WTC11 (cell line): ENCODE data around the gene C9orf40. TPM values are rescaled to one million over a fixed set of nuclear protein-coding genes. Genes with fewer than 3 reads are reported as not detected.

Source experiments
- ATAC-seq: fragments of 200-7000 bp; cut with Tn5 transposase; 2 replicates; pipeline ENCODE4 v1.10.0; 2021; ENCODE audit warnings: mild to moderate bottlenecking, moderate library complexity
- CTCF ChIA-PET: fragments of 300-600 bp; sonication (Branson Sonifier 250); formaldehyde crosslinking; loops from one replicate; lab custom pipeline; 2021; ENCODE audit warnings: antibody characterized with exemption; lab: Charles Lee
- POLR2A ChIA-PET: fragments of 350-600 bp; sonication (Branson Sonifier 250); formaldehyde crosslinking; loops from one replicate; lab custom pipeline; 2021; ENCODE audit warnings: antibody characterized with exemption; lab: Charles Lee
- DNase-seq: peaks from one replicate; pipeline ENCODE4 v3.0.0; 2021; ENCODE audit warnings: low spot score
- H3K27ac Mint-ChIP-seq: 2 replicates; pipeline ENCODE4 v1.8.0; 2021; ENCODE audit warnings: mixed read lengths
- H3K27me3 Mint-ChIP-seq: 2 replicates; pipeline ENCODE4 v1.8.0; 2021; ENCODE audit warnings: low read depth, mild to moderate bottlenecking, moderate library complexity, mixed read lengths
- H3K36me3 Mint-ChIP-seq: 2 replicates; pipeline ENCODE4 v1.8.0; 2021; ENCODE audit warnings: mixed read lengths
- H3K4me1 Mint-ChIP-seq: 2 replicates; pipeline ENCODE4 v1.8.0; 2022; ENCODE audit warnings: mixed read lengths
- H3K4me3 Mint-ChIP-seq: 2 replicates; pipeline ENCODE4 v1.8.0; 2021; ENCODE audit warnings: mild to moderate bottlenecking, moderate library complexity, mixed read lengths
- H3K9me3 Mint-ChIP-seq: 2 replicates; pipeline ENCODE4 v1.8.0; 2021; ENCODE audit warnings: mixed read lengths
- ATF2 ChIP-seq: sonication (generic); formaldehyde crosslinking; IDR thresholded peaks from 2 replicates; pipeline ENCODE4 v1.8.1; 2022; ENCODE audit warnings: low read depth, missing genetic modification reagents, borderline replicate concordance
- CREM ChIP-seq: sonication (generic); formaldehyde crosslinking; IDR thresholded peaks from 2 replicates; pipeline ENCODE4 v1.8.1; 2022; ENCODE audit warnings: mild to moderate bottlenecking, missing genetic modification reagents, moderate library complexity
- GRHL2 ChIP-seq: fragments of 250-450 bp; sonication (Bioruptor Pico); IDR thresholded peaks from 2 replicates; pipeline ENCODE4 v1.8.0; 2022; ENCODE audit warnings: mild to moderate bottlenecking, moderate library complexity; ENCODE audit not compliant: insufficient replicate concordance, severe bottlenecking
- IRF2 ChIP-seq: sonication (generic); formaldehyde crosslinking; IDR thresholded peaks from 2 replicates; pipeline ENCODE4 v1.8.0; 2022; ENCODE audit warnings: low read depth, missing genetic modification reagents, borderline replicate concordance
- KAT7 ChIP-seq: sonication (generic); formaldehyde crosslinking; IDR thresholded peaks from 2 replicates; pipeline ENCODE4 v1.8.1; 2023; ENCODE audit warnings: missing genetic modification reagents, mild to moderate bottlenecking, borderline replicate concordance
- NFATC4 ChIP-seq: fragments of 250-450 bp; sonication (Bioruptor Pico); IDR thresholded peaks from 2 replicates; pipeline ENCODE4 v1.9.0; 2021; ENCODE audit warnings: mild to moderate bottlenecking
- NR1H2 ChIP-seq: sonication (generic); formaldehyde crosslinking; IDR thresholded peaks from 2 replicates; pipeline ENCODE4 v1.9.0; 2021; ENCODE audit warnings: mild to moderate bottlenecking, moderate library complexity, missing genetic modification reagents
- RELA ChIP-seq: sonication (generic); formaldehyde crosslinking; IDR thresholded peaks from 2 replicates; pipeline ENCODE4 v1.8.1; 2022; ENCODE audit warnings: missing genetic modification reagents, mild to moderate bottlenecking, borderline replicate concordance
- RORB ChIP-seq: fragments of 250-450 bp; sonication (Bioruptor Pico); IDR thresholded peaks from 2 replicates; pipeline ENCODE4 v1.9.0; 2021; ENCODE audit warnings: mild to moderate bottlenecking
- SMAD3 ChIP-seq: sonication (generic); formaldehyde crosslinking; IDR thresholded peaks from 2 replicates; pipeline ENCODE4 v1.8.0; 2022; ENCODE audit warnings: missing genetic modification reagents, mild to moderate bottlenecking, borderline replicate concordance
- TEAD1 ChIP-seq: sonication (generic); formaldehyde crosslinking; IDR thresholded peaks from 2 replicates; pipeline ENCODE4 v1.8.0; 2022; ENCODE audit warnings: mild to moderate bottlenecking, missing genetic modification reagents
- ZNF263 ChIP-seq: sonication (generic); formaldehyde crosslinking; IDR thresholded peaks from 2 replicates; pipeline ENCODE4 v1.8.1; 2022; ENCODE audit warnings: low read depth, mild to moderate bottlenecking, moderate library complexity, missing genetic modification reagents
- ZNF317 ChIP-seq: sonication (generic); formaldehyde crosslinking; IDR thresholded peaks from 2 replicates; pipeline ENCODE4 v1.8.1; 2023; ENCODE audit warnings: low read depth, mild to moderate bottlenecking, moderate library complexity, missing genetic modification reagents, borderline replicate concordance
- total RNA-seq: library from RNA; stranded (reverse); gene quantifications from 3 replicates; pipeline ENCODE4 v1.2.3, GENCODE V29; 2021
- TF ChIP-seq, protein P1 (sequence below): sonication (generic); formaldehyde crosslinking; IDR thresholded peaks from 2 replicates; pipeline ENCODE4 v1.8.1; 2023; ENCODE audit warnings: mild to moderate bottlenecking, missing genetic modification reagents, moderate library complexity
- TF ChIP-seq, protein P2 (sequence below): sonication (generic); formaldehyde crosslinking; IDR thresholded peaks from 2 replicates; pipeline ENCODE4 v1.8.0; 2022; ENCODE audit warnings: mild to moderate bottlenecking, missing genetic modification reagents
- TF ChIP-seq, protein P3 (sequence below): sonication (generic); formaldehyde crosslinking; IDR thresholded peaks from 2 replicates; pipeline ENCODE4 v1.8.0; 2022; ENCODE audit warnings: missing genetic modification reagents
- TF ChIP-seq, protein P4 (sequence below): sonication (generic); formaldehyde crosslinking; IDR thresholded peaks from 2 replicates; pipeline ENCODE4 v1.8.1; 2023; ENCODE audit warnings: mild to moderate bottlenecking, missing genetic modification reagents, borderline replicate concordance
- TF ChIP-seq, protein P5 (sequence below): fragments of 250-450 bp; sonication (Bioruptor Pico); conservative IDR thresholded peaks from 2 replicates; pipeline ENCODE4 v1.9.0; 2021; ENCODE audit warnings: mild to moderate bottlenecking
- TF ChIP-seq, protein P6 (sequence below): sonication (generic); formaldehyde crosslinking; IDR thresholded peaks from 2 replicates; pipeline ENCODE4 v1.8.1; 2023; ENCODE audit warnings: mild to moderate bottlenecking, moderate library complexity, missing genetic modification reagents

C9orf40 gene
- total RNA-seq, 1 experiment from 2014 or later, result 10.3 TPM

GRCh38 chr9:74979844-74980243 lies 27.1 kb upstream of the C9orf40 start:
- ATAC-seq, result no peak
- Mint-ChIP-seq H3K27me3 (no peaks in the 10 kb centered on the region), H3K36me3 (peaks cover 51% of the 10 kb centered on the region), H3K27ac (no peak overlapping the region), H3K9me3 (peaks cover 23% of the 10 kb centered on the region), H3K4me1 (no peaks in the 10 kb centered on the region), H3K4me3 (no peak overlapping the region)
- ChIA-PET POLR2A (no interaction called here), CTCF (no interaction called here)
- TF ChIP-seq NR1H2 (CRISPR knock-in tag) (no peak), ZNF263 (CRISPR knock-in tag) (no peak), CREM (CRISPR knock-in tag) (no peak), GRHL2 (CRISPR knock-in tag) (no peak), ATF2 (CRISPR knock-in tag) (no peak), RORB (CRISPR knock-in tag) (no peak), RELA (CRISPR knock-in tag) (no peak), KAT7 (CRISPR knock-in tag) (no peak), TEAD1 (CRISPR knock-in tag) (no peak), NFATC4 (CRISPR knock-in tag) (no peak), ZNF317 (CRISPR knock-in tag) (no peak), IRF2 (CRISPR knock-in tag) (no peak), SMAD3 (CRISPR knock-in tag) (no peak)
- TF ChIP-seq, protein P1, sequence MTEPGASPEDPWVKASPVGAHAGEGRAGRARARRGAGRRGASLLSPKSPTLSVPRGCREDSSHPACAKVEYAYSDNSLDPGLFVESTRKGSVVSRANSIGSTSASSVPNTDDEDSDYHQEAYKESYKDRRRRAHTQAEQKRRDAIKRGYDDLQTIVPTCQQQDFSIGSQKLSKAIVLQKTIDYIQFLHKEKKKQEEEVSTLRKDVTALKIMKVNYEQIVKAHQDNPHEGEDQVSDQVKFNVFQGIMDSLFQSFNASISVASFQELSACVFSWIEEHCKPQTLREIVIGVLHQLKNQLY (CRISPR knock-in tag), result no peak
- TF ChIP-seq, protein P2, sequence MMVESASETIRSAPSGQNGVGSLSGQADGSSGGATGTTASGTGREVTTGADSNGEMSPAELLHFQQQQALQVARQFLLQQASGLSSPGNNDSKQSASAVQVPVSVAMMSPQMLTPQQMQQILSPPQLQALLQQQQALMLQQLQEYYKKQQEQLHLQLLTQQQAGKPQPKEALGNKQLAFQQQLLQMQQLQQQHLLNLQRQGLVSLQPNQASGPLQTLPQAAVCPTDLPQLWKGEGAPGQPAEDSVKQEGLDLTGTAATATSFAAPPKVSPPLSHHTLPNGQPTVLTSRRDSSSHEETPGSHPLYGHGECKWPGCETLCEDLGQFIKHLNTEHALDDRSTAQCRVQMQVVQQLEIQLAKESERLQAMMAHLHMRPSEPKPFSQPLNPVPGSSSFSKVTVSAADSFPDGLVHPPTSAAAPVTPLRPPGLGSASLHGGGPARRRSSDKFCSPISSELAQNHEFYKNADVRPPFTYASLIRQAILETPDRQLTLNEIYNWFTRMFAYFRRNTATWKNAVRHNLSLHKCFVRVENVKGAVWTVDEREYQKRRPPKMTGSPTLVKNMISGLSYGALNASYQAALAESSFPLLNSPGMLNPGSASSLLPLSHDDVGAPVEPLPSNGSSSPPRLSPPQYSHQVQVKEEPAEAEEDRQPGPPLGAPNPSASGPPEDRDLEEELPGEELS (CRISPR knock-in tag), result no peak
- TF ChIP-seq, protein P3, sequence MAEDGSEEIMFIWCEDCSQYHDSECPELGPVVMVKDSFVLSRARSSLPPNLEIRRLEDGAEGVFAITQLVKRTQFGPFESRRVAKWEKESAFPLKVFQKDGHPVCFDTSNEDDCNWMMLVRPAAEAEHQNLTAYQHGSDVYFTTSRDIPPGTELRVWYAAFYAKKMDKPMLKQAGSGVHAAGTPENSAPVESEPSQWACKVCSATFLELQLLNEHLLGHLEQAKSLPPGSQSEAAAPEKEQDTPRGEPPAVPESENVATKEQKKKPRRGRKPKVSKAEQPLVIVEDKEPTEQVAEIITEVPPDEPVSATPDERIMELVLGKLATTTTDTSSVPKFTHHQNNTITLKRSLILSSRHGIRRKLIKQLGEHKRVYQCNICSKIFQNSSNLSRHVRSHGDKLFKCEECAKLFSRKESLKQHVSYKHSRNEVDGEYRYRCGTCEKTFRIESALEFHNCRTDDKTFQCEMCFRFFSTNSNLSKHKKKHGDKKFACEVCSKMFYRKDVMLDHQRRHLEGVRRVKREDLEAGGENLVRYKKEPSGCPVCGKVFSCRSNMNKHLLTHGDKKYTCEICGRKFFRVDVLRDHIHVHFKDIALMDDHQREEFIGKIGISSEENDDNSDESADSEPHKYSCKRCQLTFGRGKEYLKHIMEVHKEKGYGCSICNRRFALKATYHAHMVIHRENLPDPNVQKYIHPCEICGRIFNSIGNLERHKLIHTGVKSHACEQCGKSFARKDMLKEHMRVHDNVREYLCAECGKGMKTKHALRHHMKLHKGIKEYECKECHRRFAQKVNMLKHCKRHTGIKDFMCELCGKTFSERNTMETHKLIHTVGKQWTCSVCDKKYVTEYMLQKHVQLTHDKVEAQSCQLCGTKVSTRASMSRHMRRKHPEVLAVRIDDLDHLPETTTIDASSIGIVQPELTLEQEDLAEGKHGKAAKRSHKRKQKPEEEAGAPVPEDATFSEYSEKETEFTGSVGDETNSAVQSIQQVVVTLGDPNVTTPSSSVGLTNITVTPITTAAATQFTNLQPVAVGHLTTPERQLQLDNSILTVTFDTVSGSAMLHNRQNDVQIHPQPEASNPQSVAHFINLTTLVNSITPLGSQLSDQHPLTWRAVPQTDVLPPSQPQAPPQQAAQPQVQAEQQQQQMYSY (CRISPR knock-in tag), result no peak
- TF ChIP-seq, protein P4, sequence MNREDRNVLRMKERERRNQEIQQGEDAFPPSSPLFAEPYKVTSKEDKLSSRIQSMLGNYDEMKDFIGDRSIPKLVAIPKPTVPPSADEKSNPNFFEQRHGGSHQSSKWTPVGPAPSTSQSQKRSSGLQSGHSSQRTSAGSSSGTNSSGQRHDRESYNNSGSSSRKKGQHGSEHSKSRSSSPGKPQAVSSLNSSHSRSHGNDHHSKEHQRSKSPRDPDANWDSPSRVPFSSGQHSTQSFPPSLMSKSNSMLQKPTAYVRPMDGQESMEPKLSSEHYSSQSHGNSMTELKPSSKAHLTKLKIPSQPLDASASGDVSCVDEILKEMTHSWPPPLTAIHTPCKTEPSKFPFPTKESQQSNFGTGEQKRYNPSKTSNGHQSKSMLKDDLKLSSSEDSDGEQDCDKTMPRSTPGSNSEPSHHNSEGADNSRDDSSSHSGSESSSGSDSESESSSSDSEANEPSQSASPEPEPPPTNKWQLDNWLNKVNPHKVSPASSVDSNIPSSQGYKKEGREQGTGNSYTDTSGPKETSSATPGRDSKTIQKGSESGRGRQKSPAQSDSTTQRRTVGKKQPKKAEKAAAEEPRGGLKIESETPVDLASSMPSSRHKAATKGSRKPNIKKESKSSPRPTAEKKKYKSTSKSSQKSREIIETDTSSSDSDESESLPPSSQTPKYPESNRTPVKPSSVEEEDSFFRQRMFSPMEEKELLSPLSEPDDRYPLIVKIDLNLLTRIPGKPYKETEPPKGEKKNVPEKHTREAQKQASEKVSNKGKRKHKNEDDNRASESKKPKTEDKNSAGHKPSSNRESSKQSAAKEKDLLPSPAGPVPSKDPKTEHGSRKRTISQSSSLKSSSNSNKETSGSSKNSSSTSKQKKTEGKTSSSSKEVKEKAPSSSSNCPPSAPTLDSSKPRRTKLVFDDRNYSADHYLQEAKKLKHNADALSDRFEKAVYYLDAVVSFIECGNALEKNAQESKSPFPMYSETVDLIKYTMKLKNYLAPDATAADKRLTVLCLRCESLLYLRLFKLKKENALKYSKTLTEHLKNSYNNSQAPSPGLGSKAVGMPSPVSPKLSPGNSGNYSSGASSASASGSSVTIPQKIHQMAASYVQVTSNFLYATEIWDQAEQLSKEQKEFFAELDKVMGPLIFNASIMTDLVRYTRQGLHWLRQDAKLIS (CRISPR knock-in tag), result no peak
- TF ChIP-seq, protein P5, sequence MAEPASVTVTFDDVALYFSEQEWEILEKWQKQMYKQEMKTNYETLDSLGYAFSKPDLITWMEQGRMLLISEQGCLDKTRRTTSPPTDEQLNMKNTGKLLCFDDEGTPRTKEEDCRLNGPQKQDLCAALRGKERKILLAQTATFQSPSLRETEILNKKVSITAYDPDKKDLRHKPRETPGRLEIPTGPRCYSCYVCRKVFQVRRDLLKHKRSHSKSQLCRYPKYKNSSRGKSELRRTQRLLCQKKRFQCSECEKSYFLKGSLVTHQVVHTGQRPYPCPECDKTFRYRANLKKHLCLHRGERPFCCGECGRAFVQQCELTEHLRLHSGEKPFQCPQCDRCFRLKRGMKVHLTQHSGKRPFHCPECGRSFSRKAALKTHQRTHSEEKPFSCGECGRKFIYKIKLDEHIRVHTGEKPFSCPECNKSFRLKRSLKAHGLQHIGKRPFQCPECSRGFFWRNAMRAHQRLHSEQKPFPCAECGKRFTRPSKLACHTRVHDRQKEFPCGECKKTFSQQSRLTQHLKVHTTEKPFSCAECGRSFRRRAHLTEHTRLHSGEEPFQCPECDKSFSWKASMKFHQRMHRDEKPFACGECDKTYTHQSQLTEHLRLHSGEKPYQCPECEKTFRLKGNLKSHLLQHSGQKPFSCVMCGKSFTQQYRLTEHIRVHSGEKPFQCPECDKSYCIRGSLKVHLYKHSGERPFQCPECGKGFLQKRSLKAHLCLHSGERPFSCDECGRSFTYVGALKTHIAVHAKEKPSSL (CRISPR knock-in tag), result no peak
- TF ChIP-seq, protein P6, sequence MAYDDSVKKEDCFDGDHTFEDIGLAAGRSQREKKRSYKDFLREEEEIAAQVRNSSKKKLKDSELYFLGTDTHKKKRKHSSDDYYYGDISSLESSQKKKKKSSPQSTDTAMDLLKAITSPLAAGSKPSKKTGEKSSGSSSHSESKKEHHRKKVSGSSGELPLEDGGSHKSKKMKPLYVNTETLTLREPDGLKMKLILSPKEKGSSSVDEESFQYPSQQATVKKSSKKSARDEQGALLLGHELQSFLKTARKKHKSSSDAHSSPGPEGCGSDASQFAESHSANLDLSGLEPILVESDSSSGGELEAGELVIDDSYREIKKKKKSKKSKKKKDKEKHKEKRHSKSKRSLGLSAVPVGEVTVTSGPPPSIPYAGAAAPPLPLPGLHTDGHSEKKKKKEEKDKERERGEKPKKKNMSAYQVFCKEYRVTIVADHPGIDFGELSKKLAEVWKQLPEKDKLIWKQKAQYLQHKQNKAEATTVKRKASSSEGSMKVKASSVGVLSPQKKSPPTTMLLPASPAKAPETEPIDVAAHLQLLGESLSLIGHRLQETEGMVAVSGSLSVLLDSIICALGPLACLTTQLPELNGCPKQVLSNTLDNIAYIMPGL (CRISPR knock-in tag), result no peak
- no peak for DNase-seq
